ENCODE results near the gene GPR42.
"Not testable (repeated sequence)": the region's sequence is repeated elsewhere in the genome, so short reads cannot be mapped to it uniquely, and the experiment has no call there.

GPR42 gene

DNA sequence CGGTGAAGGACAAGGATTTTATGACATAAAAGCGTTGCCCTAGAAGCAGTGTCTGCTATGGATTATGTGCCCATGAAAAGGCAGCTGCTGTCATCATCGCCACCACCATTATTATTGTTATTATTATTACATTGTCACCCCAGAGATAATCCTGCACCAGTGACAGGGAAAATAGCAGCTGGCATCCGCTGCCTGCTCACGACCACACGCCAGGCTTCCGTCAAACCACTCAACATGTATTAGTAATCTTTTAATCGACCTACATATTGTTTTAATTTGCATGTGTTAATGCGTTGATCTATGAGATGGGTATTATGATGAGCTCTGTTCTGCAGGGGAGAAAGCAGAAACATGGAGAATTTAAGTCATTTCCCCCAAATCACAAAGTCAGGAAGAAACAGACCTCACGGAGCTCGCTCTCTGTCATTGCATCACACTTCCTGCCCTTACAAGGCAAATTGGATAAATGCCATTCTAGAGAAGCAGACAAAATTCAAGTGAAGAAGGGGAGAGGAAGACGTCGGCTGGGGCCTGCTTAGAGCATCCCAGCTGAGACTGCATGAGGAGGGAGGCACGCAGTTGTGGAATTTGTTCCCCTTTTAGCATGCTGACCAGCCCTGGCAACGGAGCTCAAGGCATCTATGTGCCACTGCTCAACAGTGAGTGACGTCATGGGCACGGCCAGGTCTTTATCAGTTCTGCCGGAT, 12.8 kb upstream of the GPR42 start, which contains the start of gene FFAR3:
Gene FFAR3, plus strand, starts transcription at position 594 of the 707 bp plus-strand sequence. CDS start 431 bp downstream, outside the sequence.
- Histone ChIP-seq H3K9ac (ENCODE audit: low read depth, low read length) (no peak within 1 kb of the TSS), H3K27me3 (ENCODE audit: control insufficient read depth, insufficient read depth, low read length) (no peaks in the 10 kb centered on the region), H3K4me3 (ENCODE audit: low read depth, low read length) (no peak within 1 kb of the TSS), H3K4me1 (ENCODE audit: control insufficient read depth, insufficient read depth, low read length) (0 out of 2 replicates have a peak, but pooled peaks cover 4% of the 10 kb centered on the region), H3K36me3 (ENCODE audit: control insufficient read depth, insufficient read depth, low read length) (no peaks in the 10 kb centered on the region), H3K27ac (ENCODE audit: low read depth, low read length) (no peak within 1 kb of the TSS), H3K9me3 (ENCODE audit: control insufficient read depth, insufficient read depth, low read length) (no peaks in the 10 kb centered on the region)

DNA sequence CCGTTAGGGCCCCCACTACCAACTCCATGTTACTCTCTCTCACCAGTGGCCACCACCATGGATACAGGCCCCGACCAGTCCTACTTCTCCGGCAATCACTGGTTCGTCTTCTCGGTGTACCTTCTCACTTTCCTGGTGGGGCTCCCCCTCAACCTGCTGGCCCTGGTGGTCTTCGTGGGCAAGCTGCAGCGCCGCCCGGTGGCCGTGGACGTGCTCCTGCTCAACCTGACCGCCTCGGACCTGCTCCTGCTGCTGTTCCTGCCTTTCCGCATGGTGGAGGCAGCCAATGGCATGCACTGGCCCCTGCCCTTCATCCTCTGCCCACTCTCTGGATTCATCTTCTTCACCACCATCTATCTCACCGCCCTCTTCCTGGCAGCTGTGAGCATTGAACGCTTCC, 12.0 kb upstream of the GPR42 start:
- H3K4me3 ChIP-seq (ENCODE audit: low read depth, low read length); H3K27me3 ChIP-seq (ENCODE audit: control insufficient read depth, insufficient read depth, low read length); H3K9me3 ChIP-seq (ENCODE audit: control insufficient read depth, insufficient read depth, low read length); H3K4me1 ChIP-seq (ENCODE audit: control insufficient read depth, insufficient read depth, low read length); H3K9ac ChIP-seq (ENCODE audit: low read depth, low read length); H3K27ac ChIP-seq (ENCODE audit: low read depth, low read length); H3K36me3 ChIP-seq (ENCODE audit: control insufficient read depth, insufficient read depth, low read length): not testable (repeated sequence)

DNA sequence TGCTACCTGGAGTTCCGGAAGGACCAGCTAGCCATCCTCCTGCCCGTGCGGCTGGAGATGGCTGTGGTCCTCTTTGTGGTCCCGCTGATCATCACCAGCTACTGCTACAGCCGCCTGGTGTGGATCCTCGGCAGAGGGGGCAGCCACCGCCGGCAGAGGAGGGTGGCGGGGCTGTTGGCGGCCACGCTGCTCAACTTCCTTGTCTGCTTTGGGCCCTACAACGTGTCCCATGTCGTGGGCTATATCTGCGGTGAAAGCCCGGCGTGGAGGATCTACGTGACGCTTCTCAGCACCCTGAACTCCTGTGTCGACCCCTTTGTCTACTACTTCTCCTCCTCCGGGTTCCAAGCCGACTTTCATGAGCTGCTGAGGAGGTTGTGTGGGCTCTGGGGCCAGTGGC, 11.5 kb upstream of the GPR42 start:
- not testable (repeated sequence) for H3K36me3 ChIP-seq (ENCODE audit: control insufficient read depth, insufficient read depth, low read length); H3K9me3 ChIP-seq (ENCODE audit: control insufficient read depth, insufficient read depth, low read length); H3K27me3 ChIP-seq (ENCODE audit: control insufficient read depth, insufficient read depth, low read length); H3K4me3 ChIP-seq (ENCODE audit: low read depth, low read length); H3K4me1 ChIP-seq (ENCODE audit: control insufficient read depth, insufficient read depth, low read length); H3K9ac ChIP-seq (ENCODE audit: low read depth, low read length); H3K27ac ChIP-seq (ENCODE audit: low read depth, low read length)

DNA sequence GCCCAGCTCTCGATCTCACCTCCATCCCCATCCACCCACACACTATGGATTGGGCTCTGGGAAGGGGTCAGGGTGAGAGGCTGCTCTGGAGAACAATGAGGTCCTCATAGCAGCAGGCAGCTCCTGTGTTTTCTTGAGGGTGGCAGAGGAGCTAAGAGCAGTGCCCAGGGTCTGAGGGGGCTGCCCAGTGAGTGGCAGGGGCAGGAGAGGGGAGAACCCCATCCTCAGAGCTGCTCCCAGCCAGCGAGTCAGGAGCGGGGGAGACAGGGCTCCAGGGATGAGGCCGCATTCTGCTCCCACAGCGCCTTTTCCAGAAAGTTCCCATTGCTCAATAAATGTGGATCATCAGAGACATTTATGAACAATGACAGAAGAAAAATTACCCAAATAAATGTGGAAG, 10.8 kb upstream of the GPR42 start:
- not testable (repeated sequence) for H3K36me3 ChIP-seq (ENCODE audit: control insufficient read depth, insufficient read depth, low read length); H3K4me3 ChIP-seq (ENCODE audit: low read depth, low read length); H3K9ac ChIP-seq (ENCODE audit: low read depth, low read length); H3K4me1 ChIP-seq (ENCODE audit: control insufficient read depth, insufficient read depth, low read length); H3K27me3 ChIP-seq (ENCODE audit: control insufficient read depth, insufficient read depth, low read length); H3K9me3 ChIP-seq (ENCODE audit: control insufficient read depth, insufficient read depth, low read length); H3K27ac ChIP-seq (ENCODE audit: low read depth, low read length)

DNA sequence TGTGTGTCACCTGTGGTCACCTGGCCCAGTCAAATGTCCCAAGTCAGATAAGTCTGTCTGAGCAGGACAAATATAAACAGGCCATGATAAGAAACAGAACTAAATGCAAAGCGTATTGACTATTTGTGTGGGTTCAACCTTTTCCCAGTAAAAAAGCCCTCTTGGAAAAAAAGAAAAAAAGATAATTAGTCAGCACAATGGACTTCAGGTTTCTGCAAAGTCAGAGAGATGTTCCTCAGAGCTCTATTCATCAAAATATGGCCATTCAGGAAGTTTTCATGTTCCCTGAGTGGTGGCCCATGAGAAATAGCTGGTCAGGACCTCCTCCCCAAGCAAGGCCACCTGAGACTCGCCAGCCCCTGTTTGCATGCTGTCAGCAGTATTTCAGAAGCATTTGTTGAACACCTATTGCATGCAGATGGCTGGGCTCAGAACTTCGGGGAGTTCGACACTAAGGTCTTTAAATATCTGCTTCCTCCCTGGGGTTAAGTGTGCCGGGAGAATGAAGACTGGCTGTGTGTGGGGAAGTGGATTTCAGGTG, 9.9 kb upstream of the GPR42 start:
- Histone ChIP-seq H3K4me1 (ENCODE audit: control insufficient read depth, insufficient read depth, low read length) (0 out of 2 replicates have a peak, but pooled peaks cover 4% of the 10 kb centered on the region), H3K9ac (ENCODE audit: low read depth, low read length) (no peak overlapping the region), H3K4me3 (ENCODE audit: low read depth, low read length) (no peak overlapping the region), H3K9me3 (ENCODE audit: control insufficient read depth, insufficient read depth, low read length) (no peaks in the 10 kb centered on the region), H3K27me3 (ENCODE audit: control insufficient read depth, insufficient read depth, low read length) (no peaks in the 10 kb centered on the region), H3K27ac (ENCODE audit: low read depth, low read length) (no peak overlapping the region), H3K36me3 (ENCODE audit: control insufficient read depth, insufficient read depth, low read length) (no peaks in the 10 kb centered on the region)

DNA sequence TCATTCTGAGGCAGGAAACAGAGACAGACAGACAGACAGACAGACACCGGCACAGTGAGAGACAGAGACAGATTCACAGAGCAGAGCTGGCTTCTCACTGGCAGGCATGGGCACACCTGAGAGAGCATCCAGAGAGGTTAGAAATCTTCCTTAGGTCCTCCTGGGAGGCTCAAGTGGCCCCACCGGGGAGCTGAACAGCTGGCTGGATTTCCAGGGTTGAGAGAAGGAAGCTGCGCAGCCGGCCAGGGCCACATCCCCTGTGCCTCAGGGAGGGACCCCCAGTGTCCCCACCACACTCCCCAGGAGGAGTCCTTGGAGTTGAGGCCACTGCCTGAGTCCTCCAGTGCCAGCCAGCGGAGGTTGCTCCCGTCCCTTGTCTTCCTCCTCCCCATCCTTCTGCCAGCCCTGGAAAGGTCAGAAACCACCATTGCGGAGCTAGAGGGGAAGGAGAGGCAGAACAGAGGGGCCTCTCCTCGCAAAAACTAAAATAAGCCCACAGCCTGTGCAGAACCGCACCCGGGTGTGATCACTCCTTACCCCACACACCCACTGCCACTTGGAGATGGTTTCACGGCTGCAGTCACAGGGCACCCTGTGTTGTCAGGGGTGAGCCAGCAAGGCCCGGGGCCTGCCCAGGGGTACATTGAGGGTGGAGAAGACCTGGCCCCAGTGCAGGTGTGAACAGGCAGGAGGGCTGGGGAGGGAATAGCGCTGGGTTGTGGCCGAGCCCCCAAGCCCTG, 8.4 kb upstream of the GPR42 start:
- Histone ChIP-seq H3K9ac (ENCODE audit: low read depth, low read length) (no peak overlapping the region), H3K4me1 (ENCODE audit: control insufficient read depth, insufficient read depth, low read length) (0 out of 2 replicates have a peak, but pooled peaks cover 4% of the 10 kb centered on the region), H3K36me3 (ENCODE audit: control insufficient read depth, insufficient read depth, low read length) (no peaks in the 10 kb centered on the region), H3K27me3 (ENCODE audit: control insufficient read depth, insufficient read depth, low read length) (no peaks in the 10 kb centered on the region), H3K9me3 (ENCODE audit: control insufficient read depth, insufficient read depth, low read length) (no peaks in the 10 kb centered on the region), H3K4me3 (ENCODE audit: low read depth, low read length) (no peak overlapping the region), H3K27ac (ENCODE audit: low read depth, low read length) (no peak overlapping the region)

DNA sequence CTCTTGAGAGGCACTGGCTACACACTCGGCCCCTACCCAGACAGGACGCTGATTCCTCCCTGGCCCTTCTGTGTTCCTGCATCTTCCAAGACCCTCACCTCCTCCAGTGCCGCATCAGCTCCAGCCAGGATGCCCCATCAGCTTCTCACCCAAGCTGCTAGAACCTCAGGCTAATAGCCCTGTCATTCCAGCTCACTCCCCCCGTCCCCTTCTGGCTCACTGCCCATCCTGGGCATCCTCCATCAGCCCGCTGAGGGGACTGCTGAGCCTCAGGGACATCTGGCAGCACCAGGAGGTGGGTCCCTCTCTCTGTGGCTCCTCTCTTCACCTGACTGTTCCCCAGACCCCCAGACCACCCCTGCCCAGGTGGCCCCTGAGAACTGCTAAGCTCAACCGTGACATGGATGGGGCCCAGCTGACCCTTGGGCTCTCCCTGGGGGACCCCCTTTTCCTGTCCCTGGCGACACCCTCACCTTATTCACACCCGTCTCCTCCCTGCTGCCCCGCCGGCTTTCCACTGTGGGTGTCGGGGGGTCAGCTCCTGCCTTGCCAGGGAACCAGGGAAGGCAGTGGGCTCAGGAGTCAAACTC, 7.8 kb upstream of the GPR42 start:
- no peaks in the 10 kb centered on the region for H3K9me3 ChIP-seq (ENCODE audit: control insufficient read depth, insufficient read depth, low read length)
- H3K9ac ChIP-seq (ENCODE audit: low read depth, low read length) = no peak overlapping the region
- H3K4me1 ChIP-seq (ENCODE audit: control insufficient read depth, insufficient read depth, low read length) = 0 out of 2 replicates have a peak, but pooled peaks cover 2% of the 10 kb centered on the region
- no peak overlapping the region for H3K4me3 ChIP-seq (ENCODE audit: low read depth, low read length)
- no peaks in the 10 kb centered on the region for H3K27me3 ChIP-seq (ENCODE audit: control insufficient read depth, insufficient read depth, low read length)
- no peak overlapping the region for H3K27ac ChIP-seq (ENCODE audit: low read depth, low read length)
- H3K36me3 ChIP-seq (ENCODE audit: control insufficient read depth, insufficient read depth, low read length) = no peaks in the 10 kb centered on the region

DNA sequence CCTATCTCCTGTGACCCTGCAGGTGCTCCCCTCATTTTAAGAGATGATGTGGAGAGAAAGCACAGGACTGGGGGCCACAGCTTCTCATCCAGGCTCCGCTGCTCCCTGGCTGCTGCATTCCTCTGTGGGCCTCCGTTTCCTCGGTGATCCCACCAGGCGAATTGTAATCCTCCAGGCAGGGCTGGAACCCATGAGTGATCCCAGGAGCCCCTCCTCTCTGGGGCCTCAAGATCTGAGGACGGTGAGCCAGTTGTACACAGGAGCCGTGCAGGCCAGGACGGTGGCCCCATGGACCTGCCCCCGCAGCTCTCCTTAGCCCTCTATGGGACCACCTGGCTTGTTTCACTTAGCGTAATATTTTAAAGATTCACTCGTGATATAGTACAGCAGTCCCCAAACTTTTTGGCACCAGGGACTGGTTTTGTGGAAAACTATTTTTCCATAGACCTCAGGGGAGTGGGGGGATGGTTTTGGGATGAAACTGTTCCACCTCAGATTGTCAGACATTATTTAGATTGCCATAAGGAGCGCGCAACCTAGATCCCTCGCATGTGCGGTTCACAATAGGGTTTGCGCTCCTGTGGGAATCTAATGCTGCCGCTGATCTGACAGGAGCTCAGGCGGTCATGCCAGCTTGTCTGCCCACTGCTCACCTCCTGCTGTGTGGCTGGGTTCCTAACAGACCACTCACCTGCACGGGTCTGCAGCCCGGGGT, 7.0 kb upstream of the GPR42 start:
- Histone ChIP-seq H3K27me3 (ENCODE audit: control insufficient read depth, insufficient read depth, low read length) (no peaks in the 10 kb centered on the region), H3K4me3 (ENCODE audit: low read depth, low read length) (no peak overlapping the region), H3K36me3 (ENCODE audit: control insufficient read depth, insufficient read depth, low read length) (no peaks in the 10 kb centered on the region), H3K27ac (ENCODE audit: low read depth, low read length) (no peak overlapping the region), H3K9ac (ENCODE audit: low read depth, low read length) (no peak overlapping the region), H3K9me3 (ENCODE audit: control insufficient read depth, insufficient read depth, low read length) (no peaks in the 10 kb centered on the region), H3K4me1 (ENCODE audit: control insufficient read depth, insufficient read depth, low read length) (no peaks in the 10 kb centered on the region)

DNA sequence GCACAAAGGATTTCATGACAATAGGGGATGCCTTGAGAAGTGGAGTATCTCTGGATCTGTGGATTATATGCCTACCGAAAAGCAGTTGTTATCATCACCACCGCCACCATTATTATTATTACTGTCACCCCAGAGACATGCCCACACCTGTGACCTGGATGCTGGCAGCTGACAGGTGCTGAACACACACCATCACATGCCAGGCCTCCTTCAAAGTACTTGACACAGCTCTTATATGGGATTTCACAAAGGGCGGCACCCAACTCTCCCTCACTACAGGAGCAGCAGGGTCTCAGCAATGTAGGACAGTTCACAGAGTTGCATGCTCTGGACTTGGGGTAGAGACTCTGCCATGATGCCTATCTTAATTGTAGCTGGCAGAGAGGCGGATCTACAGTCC, 5.6 kb upstream of the GPR42 start:
- H3K9me3 ChIP-seq (ENCODE audit: control insufficient read depth, insufficient read depth, low read length) = no peaks in the 10 kb centered on the region
- no peaks in the 10 kb centered on the region for H3K36me3 ChIP-seq (ENCODE audit: control insufficient read depth, insufficient read depth, low read length)
- H3K4me1 ChIP-seq (ENCODE audit: control insufficient read depth, insufficient read depth, low read length) = no peaks in the 10 kb centered on the region
- H3K27me3 ChIP-seq (ENCODE audit: control insufficient read depth, insufficient read depth, low read length) = no peaks in the 10 kb centered on the region
- H3K27ac ChIP-seq (ENCODE audit: low read depth, low read length) = no peak overlapping the region
- no peak overlapping the region for H3K4me3 ChIP-seq (ENCODE audit: low read depth, low read length)
- no peak overlapping the region for H3K9ac ChIP-seq (ENCODE audit: low read depth, low read length)

DNA sequence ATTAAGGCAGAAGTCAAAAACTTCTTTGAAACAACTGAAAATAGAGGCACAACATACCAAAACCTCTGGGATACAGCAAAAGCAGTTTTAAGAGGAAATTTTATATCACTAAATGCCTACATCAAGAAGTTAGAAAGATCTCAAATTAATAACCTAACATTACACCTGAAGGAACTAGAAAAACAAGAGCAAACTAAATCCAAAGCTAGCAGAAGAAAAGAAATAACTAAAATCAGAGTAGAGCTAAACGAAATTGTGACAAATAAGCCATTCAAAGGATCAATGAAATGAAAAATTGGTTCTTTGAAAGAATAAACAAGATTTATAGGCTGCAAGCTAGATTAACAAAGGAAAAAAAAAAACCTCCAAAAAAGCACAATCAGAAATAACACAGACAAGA, 2.5 kb upstream of the GPR42 start:
- Histone ChIP-seq H3K9ac (ENCODE audit: low read depth, low read length) (no peak overlapping the region), H3K4me1 (ENCODE audit: control insufficient read depth, insufficient read depth, low read length) (no peaks in the 10 kb centered on the region), H3K27ac (ENCODE audit: low read depth, low read length) (no peak overlapping the region), H3K36me3 (ENCODE audit: control insufficient read depth, insufficient read depth, low read length) (no peaks in the 10 kb centered on the region), H3K27me3 (ENCODE audit: control insufficient read depth, insufficient read depth, low read length) (no peaks in the 10 kb centered on the region), H3K4me3 (ENCODE audit: low read depth, low read length) (no peak overlapping the region), H3K9me3 (ENCODE audit: control insufficient read depth, insufficient read depth, low read length) (no peaks in the 10 kb centered on the region)

All from HUES48 (cell line).